D721Med (cell line): ENCODE results near the gene CASKIN2.

ENCODE experiments used
- DNase-seq: peaks from one replicate; pipeline ENCODE4 v3.0.0; 2011; ENCODE audit warnings: low spot score; ENCODE audit not compliant: insufficient read length
- FAIRE-seq: peaks from 2 replicates; lab custom pipeline; 2011; peaks lifted over from hg19 to GRCh38; lab: Jason Lieb, UNC
- CTCF ChIP-seq: IDR thresholded peaks from 2 replicates; pipeline ENCODE4 v1.5.1; 2012; ENCODE audit warnings: mild to moderate bottlenecking, control low read depth; ENCODE audit not compliant: insufficient read depth; ENCODE audit errors: missing control alignments

Gene CASKIN2

GRCh38 chr17:75558666-75559530 is 43.6 kb upstream of the CASKIN2 start:
- TF ChIP-seq CTCF = no peak
- DNase-seq (no peak), FAIRE-seq (no peak)

- no peak for TF ChIP-seq CTCF
- DNase-seq = no peak
- no peak for FAIRE-seq
These were observed 42.7 kb upstream of the CASKIN2 start for GRCh38 chr17:75557852-75558665.

DNA sequence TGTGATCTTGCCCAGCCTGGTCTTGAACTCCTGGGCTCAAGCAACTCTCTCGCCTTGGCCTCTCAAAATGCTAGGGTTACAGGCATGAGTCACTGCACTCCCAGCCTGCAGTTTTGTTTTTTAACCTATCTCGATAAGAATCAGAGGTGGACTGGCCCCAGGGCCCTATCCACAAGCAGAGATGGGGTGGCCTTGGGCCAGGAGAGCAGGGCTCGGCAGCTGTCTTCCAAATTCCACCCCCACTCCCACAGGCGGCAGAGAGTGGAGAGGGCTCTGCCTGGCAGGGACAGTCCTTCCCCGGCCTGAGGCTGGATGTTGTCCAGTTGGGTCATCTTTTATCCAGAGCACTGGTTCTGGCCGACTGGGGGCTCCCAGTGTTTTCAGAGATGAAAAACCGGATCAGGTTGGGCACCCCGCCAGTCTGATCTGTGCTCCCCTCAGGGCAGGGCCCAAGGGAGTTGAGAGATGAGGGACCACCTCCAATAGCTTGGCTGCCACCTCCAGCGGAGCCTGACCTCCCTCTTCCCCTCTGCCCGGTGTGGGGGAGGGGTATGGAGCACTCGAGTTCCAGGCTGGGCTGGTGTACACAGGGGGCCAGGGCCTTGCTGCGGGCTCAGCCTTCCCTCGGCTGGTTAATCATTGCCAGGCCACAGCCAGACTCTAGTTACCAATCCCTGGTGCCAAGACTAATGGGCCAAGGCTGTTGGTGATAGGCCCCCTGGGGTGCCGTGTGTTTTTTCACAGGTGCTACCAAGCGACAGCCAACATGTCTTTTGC is 41.9 kb upstream of the CASKIN2 start:
- no peak for TF ChIP-seq CTCF
- no peak for FAIRE-seq
- DNase-seq = no peak

- DNase-seq (no peak), FAIRE-seq (no peak)
- no peak for TF ChIP-seq CTCF
These were observed 40.4 kb upstream of the CASKIN2 start for GRCh38 chr17:75555679-75556153.

- DNase-seq = no peak
- no peak for TF ChIP-seq CTCF
- FAIRE-seq = no peak
These were observed 38.2 kb upstream of the CASKIN2 start for GRCh38 chr17:75553295-75554110.
